Suppressor macrophage treated with lipopolysaccharide for 1 hour (primary cell): Measurements from ENCODE around the gene RBBP6.
"Not testable (repeated sequence)": the region's sequence is repeated elsewhere in the genome, so short reads cannot be mapped to it uniquely, and the experiment has no call there.

Experiments
- DNase-seq, 3 donors: peaks; one replicate each; pipeline ENCODE4 v3.0.0-alpha.2; 2020 to 2022

RBBP6 gene

DNA sequence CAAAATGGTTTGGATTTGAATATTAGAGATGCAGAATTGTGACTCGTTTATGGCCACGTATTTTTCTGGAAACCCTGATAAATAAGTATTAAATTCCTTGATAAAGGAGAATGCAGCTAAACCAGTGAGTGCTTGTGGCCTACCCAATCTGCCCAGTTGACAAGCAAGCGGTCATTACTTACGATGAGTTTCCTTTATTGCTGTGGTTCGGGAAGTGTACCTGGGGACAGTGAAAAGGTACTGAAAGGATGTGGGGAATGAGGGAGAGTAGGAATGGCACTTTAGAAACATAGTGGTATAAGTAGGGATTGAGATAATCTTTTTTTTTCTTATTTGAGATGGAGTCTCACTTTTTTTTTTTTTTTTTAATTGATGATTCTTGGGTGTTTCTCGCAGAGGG lies 33.8 kb downstream of the RBBP6 start:
- peak in 1 of 3 donors; percentile 5 for DNase-seq

- DNase-seq: not testable (repeated sequence)
Measured at GRCh38 chr16:24574515-24575485, 35.4 kb downstream of the RBBP6 start.

DNA sequence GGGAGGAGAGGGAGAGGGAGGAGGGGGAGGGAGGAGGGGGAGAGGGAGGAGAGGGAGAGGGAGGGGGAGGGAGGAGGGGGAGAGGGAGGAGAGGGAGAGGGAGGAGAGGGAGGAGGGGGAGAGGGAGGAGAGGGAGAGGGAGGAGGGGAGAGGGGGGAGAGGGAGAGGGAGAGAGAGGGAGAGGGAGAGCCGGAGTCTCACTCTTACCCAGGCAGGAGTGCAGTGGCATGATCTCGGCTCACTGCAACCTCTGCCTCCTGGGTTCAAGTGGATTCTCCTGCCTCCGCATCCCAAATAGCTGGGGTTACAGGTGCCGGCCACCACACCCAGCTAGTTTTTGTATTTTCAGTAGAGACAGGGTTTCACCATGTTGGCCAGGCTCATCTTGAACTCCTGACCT lies 36.4 kb downstream of the RBBP6 start:
- not testable (repeated sequence) for DNase-seq

DNA sequence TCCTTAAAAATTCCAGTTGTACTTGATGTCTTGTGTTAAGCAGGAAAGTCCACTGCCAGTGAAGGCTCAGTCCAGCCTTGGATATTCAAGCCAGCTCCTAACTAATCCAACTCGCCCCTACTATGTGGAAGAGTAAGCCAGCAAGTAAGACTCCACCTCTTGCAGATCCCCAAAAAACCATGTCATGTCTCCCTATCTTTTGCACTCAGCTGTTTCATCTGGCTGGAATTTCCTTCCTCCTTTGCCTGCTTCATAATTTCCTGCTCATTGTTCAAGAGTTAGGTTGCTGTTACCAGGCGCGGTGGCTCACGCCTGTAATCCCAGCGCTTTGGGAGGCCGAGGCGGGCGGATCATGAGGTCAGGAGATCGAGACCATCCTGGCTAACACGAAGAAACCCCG lies 37.8 kb downstream of the RBBP6 start:
- DNase-seq: peak in 1 of 3 donors; percentile 0

DNA sequence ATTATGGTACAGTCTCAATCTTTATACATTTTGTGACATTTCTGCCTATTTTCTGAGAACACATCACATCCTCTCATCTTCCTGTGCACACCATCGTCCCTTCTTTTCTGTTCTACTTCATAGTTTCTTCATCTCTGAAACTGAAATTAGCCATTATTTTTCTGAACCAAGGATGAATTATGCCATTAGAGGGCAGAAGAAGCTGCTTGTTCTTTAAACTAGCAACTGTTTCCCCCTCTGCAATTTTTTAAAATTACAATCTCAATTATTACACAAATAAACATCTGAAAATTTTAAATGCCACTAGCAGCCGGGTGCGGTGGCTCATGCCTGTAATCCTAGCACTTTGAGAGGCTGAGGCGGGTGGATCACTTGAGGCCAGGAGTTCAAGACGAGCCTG lies 41.3 kb downstream of the RBBP6 start:
- no peak for DNase-seq

- DNase-seq: no peak
Measured at GRCh38 chr16:24583494-24583893, 44.1 kb downstream of the RBBP6 start.

- DNase-seq: no peak
Measured at GRCh38 chr16:24589997-24590396, 50.6 kb downstream of the RBBP6 start.

- DNase-seq: no peak
Measured at GRCh38 chr16:24598777-24599437, 59.5 kb downstream of the RBBP6 start.

- no peak for DNase-seq
Measured at GRCh38 chr16:24609417-24609739, 70.0 kb downstream of the RBBP6 start.

- DNase-seq: peak in 1 of 3 donors; percentile 1
Measured at GRCh38 chr16:24609740-24610415, 70.5 kb downstream of the RBBP6 start.

GRCh38 chr16:24610416-24610755 lies 71.0 kb downstream of the RBBP6 start:
- peak in 2 of 3 donors; percentile 11 to 37 for DNase-seq

DNA sequence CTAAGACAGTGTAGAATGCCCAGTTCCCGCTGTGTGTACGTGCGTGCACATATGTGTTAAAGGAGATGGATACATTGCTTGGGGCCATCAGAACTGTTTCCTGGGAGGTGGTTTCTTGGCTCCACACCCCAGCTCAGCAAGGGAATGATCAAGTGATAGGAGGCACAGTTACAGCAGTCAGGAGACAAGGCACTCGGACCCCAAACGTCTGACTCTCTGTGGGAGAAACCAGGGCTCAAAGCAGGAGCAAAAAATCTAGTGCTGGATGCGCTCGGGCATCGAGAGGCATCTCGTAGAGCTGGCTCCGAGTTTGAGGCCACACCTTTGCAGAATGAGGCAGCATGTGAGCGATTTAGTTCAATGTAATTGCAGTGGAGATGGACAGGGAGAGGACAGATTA lies 71.9 kb downstream of the RBBP6 start:
- DNase-seq: no peak

DNA sequence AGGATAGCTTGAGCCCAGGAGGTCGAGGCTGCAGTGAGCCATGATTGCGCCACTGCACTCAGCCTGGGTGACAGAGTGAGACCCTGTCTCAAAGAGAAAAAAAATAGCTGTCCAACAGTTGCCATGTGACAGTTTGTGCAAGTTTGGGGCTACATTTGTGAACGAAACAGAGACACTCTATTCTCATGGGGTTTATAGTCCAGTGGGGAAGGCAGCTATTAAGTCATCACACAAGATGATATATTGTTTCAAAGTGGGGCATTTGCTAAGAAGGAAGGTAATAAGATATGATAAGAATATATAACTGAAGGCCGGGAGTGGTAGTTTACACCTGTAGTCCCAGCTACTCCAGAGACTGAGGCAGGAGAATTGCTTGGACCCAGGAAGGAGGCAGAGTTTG lies 73.3 kb downstream of the RBBP6 start:
- DNase-seq: no peak

DNA sequence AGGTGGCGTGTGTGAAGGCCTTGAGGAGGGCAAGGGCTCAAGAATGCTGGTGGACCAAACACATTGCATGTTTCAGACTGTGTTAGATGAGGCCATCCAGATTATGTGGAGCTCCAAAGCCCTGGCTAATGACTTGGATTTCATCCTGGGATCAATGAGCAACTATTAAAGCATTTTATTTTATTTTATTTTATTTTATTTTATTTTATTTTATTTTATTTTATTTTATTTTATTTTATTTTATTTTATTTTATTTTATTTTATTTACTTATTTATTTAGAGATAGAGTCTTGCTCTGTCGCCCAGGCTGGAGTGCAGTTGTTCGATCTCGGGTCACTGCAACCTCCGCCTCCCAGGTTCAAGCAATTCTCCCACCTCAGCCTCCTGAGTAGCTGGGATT lies 73.9 kb downstream of the RBBP6 start:
- not testable (repeated sequence) for DNase-seq

DNA sequence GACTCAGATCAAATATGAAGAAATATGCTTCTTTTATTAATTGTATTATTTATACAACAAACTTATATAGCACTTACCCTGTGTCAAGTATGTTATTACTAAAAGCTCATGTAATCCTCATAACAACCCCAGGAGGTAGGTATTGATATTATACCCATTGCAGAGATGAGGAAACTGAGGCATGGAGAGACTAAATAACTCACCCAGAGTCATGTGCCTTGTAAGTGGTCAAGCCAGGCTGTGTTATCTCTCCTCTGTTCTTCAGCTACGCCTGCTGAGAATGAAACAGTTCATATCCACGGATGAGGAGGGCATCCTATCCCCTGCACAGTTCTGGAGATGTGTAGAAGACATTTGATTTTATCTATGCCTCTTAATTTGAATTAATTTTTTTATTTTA lies 78.1 kb downstream of the RBBP6 start:
- no peak for DNase-seq
